Astrocyte of the spinal cord (primary cell): ENCODE measurements around the gene GGNBP2.
A peak's percentile ranks its signal among the peaks of the same experiment; 100 is the strongest.

Source experiments
- DNase-seq: peaks from one replicate; pipeline ENCODE4 v3.0.0; 2011; ENCODE audit warnings: low read depth, low spot score
- H3K4me3 ChIP-seq: 2 replicates; pipeline ENCODE4 v1.5.1; 2011; ENCODE audit warnings: low read depth, mild to moderate bottlenecking, low read length, moderate library complexity
- in situ Hi-C: cut with HindIII; loops from 2 replicates; pipeline ENCODE4 v1.10.0; 2017; ENCODE audit warnings: low sequenced_read_pairs
- TF ChIP-seq, protein P1 (sequence below): IDR thresholded peaks from 2 replicates; pipeline ENCODE4 v1.5.1; 2012; ENCODE audit warnings: low read depth, mild to moderate bottlenecking, low read length, inconsistent platforms

The GGNBP2 gene

DNA sequence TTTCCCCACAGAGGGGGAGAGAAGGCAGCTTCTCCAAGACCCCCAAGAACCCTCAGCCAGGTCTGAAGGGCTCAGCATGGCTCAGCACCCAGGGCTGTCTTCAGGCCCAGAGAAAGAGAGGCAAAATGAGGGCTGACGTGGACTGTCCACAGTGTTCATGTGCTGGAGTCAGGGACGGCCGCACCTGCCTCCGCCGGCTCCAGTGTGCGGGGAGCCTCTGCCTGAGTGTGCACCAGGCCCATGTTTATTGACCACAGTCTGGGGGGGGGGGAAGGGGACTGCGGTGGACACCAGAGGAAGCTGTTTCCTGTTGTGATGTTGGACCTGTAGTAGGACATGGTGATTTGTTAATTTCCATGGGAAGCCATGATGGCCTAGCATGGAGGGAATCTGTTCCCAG, 63.6 kb downstream of the GGNBP2 start:
- in situ Hi-C loops: no loop called here
- TF ChIP-seq, protein P1, sequence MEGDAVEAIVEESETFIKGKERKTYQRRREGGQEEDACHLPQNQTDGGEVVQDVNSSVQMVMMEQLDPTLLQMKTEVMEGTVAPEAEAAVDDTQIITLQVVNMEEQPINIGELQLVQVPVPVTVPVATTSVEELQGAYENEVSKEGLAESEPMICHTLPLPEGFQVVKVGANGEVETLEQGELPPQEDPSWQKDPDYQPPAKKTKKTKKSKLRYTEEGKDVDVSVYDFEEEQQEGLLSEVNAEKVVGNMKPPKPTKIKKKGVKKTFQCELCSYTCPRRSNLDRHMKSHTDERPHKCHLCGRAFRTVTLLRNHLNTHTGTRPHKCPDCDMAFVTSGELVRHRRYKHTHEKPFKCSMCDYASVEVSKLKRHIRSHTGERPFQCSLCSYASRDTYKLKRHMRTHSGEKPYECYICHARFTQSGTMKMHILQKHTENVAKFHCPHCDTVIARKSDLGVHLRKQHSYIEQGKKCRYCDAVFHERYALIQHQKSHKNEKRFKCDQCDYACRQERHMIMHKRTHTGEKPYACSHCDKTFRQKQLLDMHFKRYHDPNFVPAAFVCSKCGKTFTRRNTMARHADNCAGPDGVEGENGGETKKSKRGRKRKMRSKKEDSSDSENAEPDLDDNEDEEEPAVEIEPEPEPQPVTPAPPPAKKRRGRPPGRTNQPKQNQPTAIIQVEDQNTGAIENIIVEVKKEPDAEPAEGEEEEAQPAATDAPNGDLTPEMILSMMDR: no peak
- H3K4me3 ChIP-seq: no peak overlapping the region
- no peak for DNase-seq

DNA sequence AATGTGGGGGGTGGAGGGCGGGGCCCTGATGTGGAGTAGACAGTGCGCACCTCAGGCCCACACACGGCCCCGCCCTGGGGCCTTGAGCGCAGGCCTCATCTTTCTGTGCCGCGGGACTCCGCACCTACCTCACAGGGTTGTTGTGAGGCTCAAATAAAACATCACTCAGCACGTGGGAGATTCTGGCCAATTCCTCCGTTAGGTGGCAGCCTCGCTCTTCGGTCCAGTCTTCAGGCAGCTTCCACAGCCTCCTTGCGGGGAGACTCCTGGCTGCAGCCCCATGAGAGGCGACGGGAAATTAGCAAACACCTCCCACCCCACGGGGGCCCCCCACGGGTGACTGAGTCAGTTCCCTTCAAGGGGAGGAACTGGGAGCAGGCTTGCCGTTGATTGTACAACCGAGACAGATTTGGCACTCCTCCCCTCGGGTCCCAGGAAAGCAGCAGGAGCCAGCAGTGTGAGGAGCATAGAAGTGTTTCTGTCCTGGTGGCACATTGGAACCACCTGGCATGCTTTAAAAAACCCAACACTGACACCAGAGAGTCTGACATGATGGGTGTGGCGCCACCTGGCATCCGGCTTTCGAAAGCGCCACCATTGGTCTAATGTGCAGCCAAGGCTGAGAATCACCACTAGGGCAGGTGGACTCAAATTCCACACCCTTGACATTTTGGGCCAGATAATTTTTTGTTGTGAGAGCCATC, 64.2 kb downstream of the GGNBP2 start:
- TF ChIP-seq, protein P1: peak; percentile 64
- DNase-seq: peak; percentile 65
- H3K4me3 ChIP-seq: no peak overlapping the region
- in situ Hi-C loops: no loop called here

DNA sequence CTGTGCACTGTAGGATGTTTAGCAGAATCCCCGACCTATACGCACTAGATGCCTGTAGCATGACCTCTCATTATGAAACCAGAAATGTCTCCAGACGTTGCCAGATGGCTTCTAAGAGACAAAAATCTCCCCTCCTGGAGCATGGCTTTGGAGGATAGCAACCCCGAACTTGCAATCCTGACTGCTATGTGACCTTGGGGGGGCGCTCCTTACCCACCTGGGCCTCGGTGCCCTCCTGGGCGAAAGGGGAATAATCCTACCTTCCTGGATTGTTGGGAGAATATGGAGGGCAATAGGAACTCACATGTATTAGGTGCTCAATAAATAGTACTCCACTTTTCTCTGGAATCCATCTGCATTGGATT, 64.8 kb downstream of the GGNBP2 start:
- no peak overlapping the region for H3K4me3 ChIP-seq
- TF ChIP-seq, protein P1: no peak
- in situ Hi-C loops: no loop called here
- no peak for DNase-seq

DNA sequence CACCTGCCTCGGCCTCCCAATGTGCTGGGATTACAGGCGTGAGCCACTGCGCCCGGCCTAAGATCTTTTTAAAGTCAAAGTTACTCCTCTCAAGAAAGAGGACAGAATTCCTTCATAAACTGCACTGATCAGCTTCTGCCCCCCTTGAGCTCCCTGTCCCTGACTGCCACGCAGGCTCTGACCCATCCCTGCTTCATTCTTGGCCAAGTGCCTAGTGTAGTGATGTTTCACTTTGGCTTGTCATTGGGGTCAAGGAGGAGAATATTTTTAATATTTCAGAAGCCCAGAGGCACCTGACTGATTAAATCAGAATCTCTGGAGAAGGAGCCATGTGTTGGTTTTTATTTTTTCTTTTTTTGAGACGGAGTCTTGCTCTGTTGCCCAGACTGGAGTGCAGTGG, 65.8 kb downstream of the GGNBP2 start:
- TF ChIP-seq, protein P1: no peak
- no peak for DNase-seq
- H3K4me3 ChIP-seq: no peak overlapping the region
- in situ Hi-C loops: no loop called here

DNA sequence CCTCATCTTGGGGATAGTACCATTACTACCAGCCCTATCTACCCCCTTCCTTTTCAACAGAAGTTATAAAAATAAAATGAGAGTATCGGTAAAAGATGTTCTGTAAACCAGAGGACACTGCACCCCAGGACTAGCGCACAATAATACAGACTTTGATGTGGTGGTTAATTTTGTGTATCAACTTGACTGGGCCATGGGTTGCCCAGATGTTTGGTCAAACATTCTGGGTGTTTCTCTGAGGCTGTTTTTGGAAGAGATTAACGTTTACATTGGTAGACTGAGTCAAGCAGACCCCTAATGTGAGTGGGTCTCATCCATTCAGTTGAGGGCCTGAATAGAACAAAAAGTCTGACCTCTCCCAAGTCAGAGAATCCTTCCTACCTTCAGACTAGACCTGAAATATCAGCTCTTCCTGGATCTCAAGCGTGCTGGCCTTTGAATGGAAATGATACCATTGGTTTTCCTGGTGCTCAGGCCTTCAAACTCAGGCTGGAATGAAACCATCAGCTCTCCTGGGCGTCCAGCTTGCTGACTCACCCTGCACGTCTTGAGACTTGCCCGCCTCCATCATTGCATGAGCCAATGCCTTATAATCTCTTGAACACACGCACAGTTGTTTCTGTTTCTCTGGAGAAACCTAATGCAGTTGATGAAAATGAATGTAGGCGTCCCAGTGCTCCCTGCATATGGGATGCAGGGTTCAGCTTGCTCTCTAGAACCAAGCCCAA, 66.8 kb downstream of the GGNBP2 start:
- peak; percentile 78 for DNase-seq
- H3K4me3 ChIP-seq: no peak overlapping the region
- TF ChIP-seq, protein P1: no peak
- in situ Hi-C loops: no loop called here

DNA sequence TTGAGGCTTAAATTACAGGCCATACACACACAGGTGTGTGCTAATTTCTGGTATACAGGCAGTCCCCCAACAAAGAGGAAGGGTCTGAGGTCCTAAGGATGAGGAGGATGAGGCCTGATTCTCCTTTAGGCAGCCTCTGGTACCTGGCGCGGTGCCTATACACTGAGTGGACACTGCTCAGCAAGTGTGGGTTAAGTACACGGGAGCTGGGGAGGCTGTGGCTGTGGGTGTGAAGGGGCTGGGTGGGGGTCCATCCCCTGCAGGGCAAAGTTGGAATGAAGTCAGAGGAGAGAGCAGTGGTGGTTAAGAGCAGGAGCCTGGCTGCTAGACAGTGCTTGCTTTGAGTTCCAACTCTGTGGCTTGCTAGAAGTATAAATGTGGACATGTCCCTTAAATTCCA, 67.6 kb downstream of the GGNBP2 start:
- TF ChIP-seq, protein P1: no peak
- in situ Hi-C loops: no loop called here

More for the DNA sequence above, 67.6 kb downstream of the GGNBP2 start:
- H3K4me3 ChIP-seq: no peak overlapping the region
- no peak for DNase-seq
